Thoracic aorta (tissue), 2 donors: ENCODE measurements around the gene CPVL. TPM values are rescaled to one million over a fixed set of nuclear protein-coding genes. Genes with fewer than 3 reads are reported as not detected.

ENCODE experiments used
- ATAC-seq: fragments of 150-250 bp; one replicate; pipeline ENCODE4 v1.8.0; 2017; ENCODE audit warnings: low read depth; ENCODE audit not compliant: insufficient number of reproducible peaks, low FRiP score
- DNase-seq: peaks from one replicate; pipeline ENCODE4 v3.0.0-alpha.2; 2020; ENCODE audit warnings: low spot score
- H3K27ac ChIP-seq, 2 donors: fragments of 200-600 bp; sonication (generic); 1 replicate in 1 of 2; 2 replicates in 1 of 2; pipeline ENCODE4 v1.5.1; 2016; ENCODE audit warnings: mild to moderate bottlenecking in 2 of 2, moderate library complexity in 2 of 2
- H3K27me3 ChIP-seq: fragments of 200-600 bp; sonication (generic); replicated peaks from 2 replicates; pipeline ENCODE4 v1.6.0; 2016; ENCODE audit warnings: mild to moderate bottlenecking; ENCODE audit not compliant: insufficient read depth
- H3K36me3 ChIP-seq: fragments of 200-600 bp; sonication (generic); one replicate; pipeline ENCODE4 v1.5.1; 2016
- H3K4me1 ChIP-seq, 2 donors: fragments of 200-600 bp; sonication (generic); 1 replicate in 1 of 2; 2 replicates in 1 of 2; pipeline versions ENCODE4 v1.5.1 to v1.6.0; 2016; ENCODE audit warnings: low read depth in 2 of 2, mild to moderate bottlenecking in 1 of 2; ENCODE audit not compliant: control insufficient read depth in 1 of 2
- H3K4me3 ChIP-seq: fragments of 200-600 bp; sonication (generic); 2 replicates; pipeline ENCODE4 v1.5.1; 2016; ENCODE audit warnings: mild to moderate bottlenecking
- H3K9me3 ChIP-seq: fragments of 200-600 bp; sonication (generic); 2 replicates; pipeline ENCODE4 v1.5.1; 2016
- CTCF ChIP-seq: fragments of 200-600 bp; sonication (generic); IDR thresholded peaks from one replicate; pipeline ENCODE4 v1.5.1; 2019; ENCODE audit warnings: antibody characterized with exemption
- total RNA-seq, 2 donors: library from RNA; depleted of rRNA; stranded (reverse); fragments of >200 nt; gene quantifications; one replicate each; pipeline versions ENCODE4 v1.1.0 to v1.2.3, GENCODE V29; 2016

CPVL gene
- total RNA-seq, 2 donors from 2014 or later, result 21.0 to 22.9 TPM

GRCh38 chr7:29063236-29063635 lies 83.1 kb downstream of the CPVL start:
- no peak for ATAC-seq
- no peak overlapping the region for H3K4me3 ChIP-seq
- H3K27me3 ChIP-seq, result no peaks in the 10 kb centered on the region
- H3K4me1 ChIP-seq, result no peaks in the 10 kb centered on the region
- TF ChIP-seq CTCF, result no peak
- H3K27ac ChIP-seq, result no peak overlapping the region
- no peaks in the 10 kb centered on the region for H3K36me3 ChIP-seq
- H3K9me3 ChIP-seq, result no peaks in the 10 kb centered on the region
- no peak for DNase-seq

- H3K4me1 ChIP-seq, result no peaks in the 10 kb centered on the region
- ATAC-seq, result no peak
- no peak for DNase-seq
- TF ChIP-seq CTCF, result no peak
- no peak overlapping the region for H3K4me3 ChIP-seq
- H3K27ac ChIP-seq, result no peak overlapping the region
- no peaks in the 10 kb centered on the region for H3K9me3 ChIP-seq
- H3K36me3 ChIP-seq, result no peaks in the 10 kb centered on the region
- H3K27me3 ChIP-seq, result no peaks in the 10 kb centered on the region
Observed at GRCh38 chr7:29053105-29053872, 93.0 kb downstream of the CPVL start.

- Histone ChIP-seq H3K9me3 (no peaks in the 10 kb centered on the region), H3K36me3 (no peaks in the 10 kb centered on the region), H3K27ac (no peak overlapping the region), H3K4me3 (no peak overlapping the region), H3K4me1 (no peaks in the 10 kb centered on the region), H3K27me3 (no peaks in the 10 kb centered on the region)
- TF ChIP-seq CTCF, result no peak
- DNase-seq (no peak), ATAC-seq (no peak)
Observed at GRCh38 chr7:29046978-29047377, 99.4 kb downstream of the CPVL start.

- no peak for ATAC-seq
- DNase-seq, result no peak
- no peaks in the 10 kb centered on the region for H3K36me3 ChIP-seq
- peaks cover 0 to 1% of the 10 kb centered on the region in 2 donors for H3K4me1 ChIP-seq
- H3K27ac ChIP-seq, result no peak overlapping the region
- no peaks in the 10 kb centered on the region for H3K27me3 ChIP-seq
- H3K4me3 ChIP-seq, result no peak overlapping the region
- TF ChIP-seq CTCF, result no peak
- H3K9me3 ChIP-seq, result no peaks in the 10 kb centered on the region
Observed at GRCh38 chr7:29045258-29046086, 100.9 kb downstream of the CPVL start.

GRCh38 chr7:29044554-29044953 lies 101.8 kb downstream of the CPVL start:
- no peak for ATAC-seq
- Histone ChIP-seq H3K27ac (no peak overlapping the region), H3K9me3 (no peaks in the 10 kb centered on the region), H3K36me3 (no peaks in the 10 kb centered on the region), H3K4me3 (no peak overlapping the region), H3K27me3 (no peaks in the 10 kb centered on the region), H3K4me1 (peaks cover 0 to 5% of the 10 kb centered on the region in 2 donors)
- no peak for TF ChIP-seq CTCF
- DNase-seq, result no peak
